Spleen (tissue), 11 donors: ENCODE results near the gene UBR1. TPM values are rescaled to one million over a fixed set of nuclear protein-coding genes. Genes with fewer than 3 reads are reported as not detected.

Source experiments
- DNase-seq: peaks from one replicate; pipeline ENCODE4 v3.0.0-alpha.2; 2020
- H3K27ac ChIP-seq, 8 donors: fragments of 200-600 bp; sonication (generic) in 7 of 8; 1 replicate in 4 of 8; 2 replicates in 4 of 8; pipeline versions ENCODE4 v1.5.0 to v1.8.0; 2016 to 2021; ENCODE audit warnings: inconsistent platforms in 4 of 8, mild to moderate bottlenecking in 4 of 8, moderate library complexity in 1 of 8
- H3K27me3 ChIP-seq, 7 donors: fragments of 200-600 bp; sonication (generic) in 6 of 7; replicated peaks in 1 of 7; 1 replicate in 4 of 7; 2 replicates in 3 of 7; pipeline versions ENCODE4 v1.5.0 to v1.8.0; 2016 to 2021; ENCODE audit warnings: inconsistent platforms in 3 of 7, mild to moderate bottlenecking in 1 of 7
- H3K36me3 ChIP-seq, 6 donors: fragments of 200-600 bp; sonication (generic) in 5 of 6; 1 replicate in 4 of 6; 2 replicates in 2 of 6; pipeline versions ENCODE4 v1.5.0 to v1.8.0; 2016 to 2021; ENCODE audit warnings: inconsistent platforms in 2 of 6
- H3K4me1 ChIP-seq, 6 donors: fragments of 200-600 bp; sonication (generic) in 5 of 6; 1 replicate in 3 of 6; 2 replicates in 3 of 6; pipeline versions ENCODE4 v1.5.0 to v1.8.0; 2016 to 2021; ENCODE audit warnings: inconsistent platforms in 3 of 6
- H3K4me3 ChIP-seq, 8 donors: fragments of 200-600 bp; sonication (generic) in 7 of 8; 1 replicate in 4 of 8; 2 replicates in 4 of 8; pipeline versions ENCODE4 v1.5.0 to v1.8.0; 2016 to 2021; ENCODE audit warnings: inconsistent platforms in 4 of 8, mild to moderate bottlenecking in 4 of 8, moderate library complexity in 2 of 8
- H3K9me3 ChIP-seq, 8 donors: fragments of 200-600 bp; sonication (generic) in 7 of 8; 1 replicate in 4 of 8; 2 replicates in 4 of 8; pipeline versions ENCODE4 v1.5.0 to v1.8.0; 2016 to 2021; ENCODE audit warnings: inconsistent platforms in 4 of 8
- POLR2A ChIP-seq, 3 donors: fragments of 450-650 bp; IDR thresholded peaks; one replicate each; pipeline ENCODE4 v1.5.1; 2017; ENCODE audit warnings: antibody characterized with exemption in 3 of 3, mild to moderate bottlenecking in 1 of 3
- POLR2AphosphoS5 ChIP-seq, 3 donors: sonication (generic); formaldehyde crosslinking; IDR thresholded peaks; one replicate each; pipeline ENCODE4 v1.5.1; 2017; ENCODE audit warnings: antibody characterized with exemption in 3 of 3
- WGBS, 5 donors: extraction: QIAGEN DNeasy Blood & Tissue Kit in 3 of 5; methylation state at CpG; one replicate each; pipeline versions ENCODE4 v1.1.5 to v1.1.7; 2013 to 2018; 5-methylcytosine and 5-hydroxymethylcytosine counted together
- intact Hi-C: fragments of 100-400 bp; cut with DNase I; formaldehyde crosslinking; loops from one replicate; pipeline ENCODE4 v1.15.0; 2023; ENCODE audit warnings: low total_unique reads
- polyA plus RNA-seq, 3 donors: library from polyadenylated mRNA; stranded (reverse); fragments of 200-250 nt; gene quantifications; one replicate each; pipeline ENCODE4 v1.2.1, GENCODE V29; 2013
- total RNA-seq, 7 donors: library from RNA; depleted of rRNA in 3 of 7; stranded (reverse); fragments of >200 nt in 3 of 7; fragmentation: NEBNext Ultra II Directional in 4 of 7; extraction: Animal tissue kit (Norgen Biotek cat#: 25700) in 4 of 7; gene quantifications; one replicate each; pipeline versions ENCODE4 v1.1.0 to v1.2.1, GENCODE V29; 2016 to 2021
- TF ChIP-seq, protein P1 (sequence below), 11 experiments: fragments of 200-600 bp in 7 of 11; fragments of 450-650 bp in 4 of 11; sonication (generic) in 4 of 11; IDR thresholded peaks in 8 of 11; conservative IDR thresholded peaks in 3 of 11; 1 replicate in 7 of 11; 2 replicates in 4 of 11; pipeline versions ENCODE4 v1.4.0 to v1.8.0; 2016 to 2021; ENCODE audit warnings: antibody characterized with exemption in 11 of 11, inconsistent platforms in 4 of 11, mild to moderate bottlenecking in 1 of 11
- donor health status: healthy with polysubstance abuse.
- donor health status: DM: no; HTN: no; CAD: no; lungs with moderate emphysema.
- donor health status: DM: no; HTN: no; CAD: no.
- donor health status: Bipolar disorder and iron deficiency.
- donor health status: healthy.
- donor health status: DM: no; HTN: no; CAD: no.
- donor health status: DM: yes; HTN: yes; CAD: no.

Gene UBR1
- total and polyA plus RNA-seq, 10 donors, result 4.3 to 69.2 (median 38.8) TPM

DNA sequence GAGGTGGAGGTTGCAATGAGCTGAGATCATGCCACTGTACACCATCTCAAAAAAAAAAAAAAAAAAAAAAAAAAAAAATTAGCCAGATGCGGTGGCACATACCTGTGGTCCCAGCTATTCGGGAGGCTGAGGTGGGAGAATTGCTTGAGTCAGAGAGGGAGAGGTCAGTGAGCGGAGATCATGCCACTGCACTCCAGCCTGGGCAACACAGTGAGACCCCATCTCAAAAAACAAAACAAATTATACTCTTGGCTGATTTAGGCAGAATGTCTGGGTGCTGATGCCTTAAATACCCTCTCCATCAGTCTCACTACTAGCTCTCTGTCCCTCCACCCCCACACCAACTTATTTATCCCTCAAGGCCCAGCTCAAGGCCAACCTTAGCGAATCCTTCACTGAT lies 14.0 kb downstream of the UBR1 start:
- WGBS, 5 donors, result 93 to 98% (median 96%) methylated on average over 4 of the region's 4 CpGs
- no peak for DNase-seq
- Histone ChIP-seq H3K9me3 (no peaks in the 10 kb centered on the region), H3K4me1 (peaks cover 4 to 76% (median 26%) of the 10 kb centered on the region in 6 donors), H3K36me3 (peaks cover 0 to 31% (median 1%) of the 10 kb centered on the region in 6 donors), H3K27me3 (no peaks in the 10 kb centered on the region), H3K4me3 (no peak overlapping the region), H3K27ac (peak overlapping the region in 4 of 8 donors; percentile 52 to 65 (median 54))
- TF ChIP-seq POLR2AphosphoS5 (IDR thresholded peaks at IDR 0.05) (no peak), POLR2A (IDR thresholded peaks at IDR 0.05) (no peak)
- TF ChIP-seq, protein P1, sequence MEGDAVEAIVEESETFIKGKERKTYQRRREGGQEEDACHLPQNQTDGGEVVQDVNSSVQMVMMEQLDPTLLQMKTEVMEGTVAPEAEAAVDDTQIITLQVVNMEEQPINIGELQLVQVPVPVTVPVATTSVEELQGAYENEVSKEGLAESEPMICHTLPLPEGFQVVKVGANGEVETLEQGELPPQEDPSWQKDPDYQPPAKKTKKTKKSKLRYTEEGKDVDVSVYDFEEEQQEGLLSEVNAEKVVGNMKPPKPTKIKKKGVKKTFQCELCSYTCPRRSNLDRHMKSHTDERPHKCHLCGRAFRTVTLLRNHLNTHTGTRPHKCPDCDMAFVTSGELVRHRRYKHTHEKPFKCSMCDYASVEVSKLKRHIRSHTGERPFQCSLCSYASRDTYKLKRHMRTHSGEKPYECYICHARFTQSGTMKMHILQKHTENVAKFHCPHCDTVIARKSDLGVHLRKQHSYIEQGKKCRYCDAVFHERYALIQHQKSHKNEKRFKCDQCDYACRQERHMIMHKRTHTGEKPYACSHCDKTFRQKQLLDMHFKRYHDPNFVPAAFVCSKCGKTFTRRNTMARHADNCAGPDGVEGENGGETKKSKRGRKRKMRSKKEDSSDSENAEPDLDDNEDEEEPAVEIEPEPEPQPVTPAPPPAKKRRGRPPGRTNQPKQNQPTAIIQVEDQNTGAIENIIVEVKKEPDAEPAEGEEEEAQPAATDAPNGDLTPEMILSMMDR (IDR thresholded peaks at IDR 0.05 in 8 of 11, conservative IDR thresholded peaks at IDR 0.05 in 3 of 11), result no peak
- intact Hi-C loops, result no loop called here

DNA sequence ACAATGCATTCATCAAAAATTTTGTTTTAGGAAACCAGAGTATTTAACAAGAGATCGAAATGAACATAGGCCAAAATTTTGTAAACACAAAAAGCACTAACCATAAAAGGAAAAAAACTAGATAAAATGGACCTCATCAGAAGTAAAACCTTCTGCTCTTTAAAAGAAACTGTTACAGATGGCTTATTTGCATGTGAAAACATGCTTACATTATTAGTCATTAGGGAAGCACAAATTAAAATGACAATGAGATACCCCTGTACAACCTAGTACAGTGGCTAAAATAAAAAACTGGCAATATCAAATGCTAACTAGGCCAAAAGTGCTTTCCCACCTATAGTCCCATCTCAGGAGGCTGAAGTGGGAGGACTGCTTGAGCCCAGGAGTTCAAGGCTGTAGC lies 19.3 kb downstream of the UBR1 start:
- peaks cover 0 to 60% (median 15%) of the 10 kb centered on the region in 6 donors for H3K4me1 ChIP-seq
- TF ChIP-seq POLR2AphosphoS5 (IDR thresholded peaks at IDR 0.05) (no peak), POLR2A (IDR thresholded peaks at IDR 0.05) (no peak)
- TF ChIP-seq, protein P1 (IDR thresholded peaks at IDR 0.05 in 8 of 11, conservative IDR thresholded peaks at IDR 0.05 in 3 of 11), result no peak
- H3K9me3 ChIP-seq, result no peaks in the 10 kb centered on the region
- H3K27ac ChIP-seq, result peak overlapping the region in 1 of 8 donors; percentile 3
- 62 to 79% (median 73%) methylated on average over 1 of the region's 1 CpG for WGBS, 5 donors
- no peak overlapping the region for H3K4me3 ChIP-seq
- no peak for DNase-seq
- peaks cover 0 to 66% (median 33%) of the 10 kb centered on the region in 6 donors for H3K36me3 ChIP-seq
- intact Hi-C loops, result no loop called here
- H3K27me3 ChIP-seq, result no peaks in the 10 kb centered on the region

DNA sequence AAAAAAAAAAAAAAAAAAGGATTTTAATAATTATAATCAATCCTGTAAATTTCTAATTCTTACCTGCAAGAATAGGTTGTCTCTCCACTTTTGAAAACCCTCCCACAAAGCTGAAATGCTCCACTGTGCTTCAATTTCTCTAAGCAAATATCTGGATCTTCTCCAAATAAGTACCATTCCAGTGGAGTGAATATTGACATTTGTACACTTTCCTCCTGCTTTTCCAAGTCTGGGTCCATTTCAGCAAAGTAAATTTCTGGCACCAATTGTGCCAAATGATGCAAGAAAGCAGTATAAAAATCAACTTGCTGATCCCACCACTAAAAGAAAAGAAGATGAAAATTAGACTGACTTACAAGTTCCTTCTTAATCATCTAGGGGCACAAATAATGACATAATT lies 19.9 kb downstream of the UBR1 start:
- no peak for DNase-seq
- H3K4me3 ChIP-seq, result no peak overlapping the region
- H3K36me3 ChIP-seq, result peaks cover 0 to 66% (median 38%) of the 10 kb centered on the region in 6 donors
- H3K27me3 ChIP-seq, result no peaks in the 10 kb centered on the region
- no peaks in the 10 kb centered on the region for H3K9me3 ChIP-seq
- intact Hi-C loops, result no loop called here
- TF ChIP-seq POLR2AphosphoS5 (IDR thresholded peaks at IDR 0.05) (no peak), POLR2A (IDR thresholded peaks at IDR 0.05) (no peak)
- TF ChIP-seq, protein P1 (IDR thresholded peaks at IDR 0.05 in 8 of 11, conservative IDR thresholded peaks at IDR 0.05 in 3 of 11), result no peak
- peaks cover 0 to 60% (median 15%) of the 10 kb centered on the region in 6 donors for H3K4me1 ChIP-seq
- peak overlapping the region in 1 of 8 donors; percentile 37 for H3K27ac ChIP-seq

DNA sequence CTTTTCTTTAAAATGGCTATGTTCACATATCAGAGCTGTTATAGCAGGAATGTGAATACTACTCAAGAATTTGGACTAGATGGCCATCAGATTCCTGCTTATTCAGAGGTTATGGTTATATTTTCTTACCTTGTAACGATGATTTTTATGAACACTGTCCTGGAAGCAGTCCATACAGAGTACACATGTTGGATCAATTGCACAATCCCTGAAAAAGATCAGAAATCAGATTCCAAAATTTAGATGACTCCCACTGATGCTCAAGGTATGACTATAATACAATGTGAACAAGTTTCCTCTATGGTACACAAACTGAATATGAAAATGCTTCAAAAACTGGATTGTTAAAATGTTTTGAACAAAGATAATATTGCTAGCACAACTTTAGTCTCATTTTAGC lies 23.3 kb downstream of the UBR1 start:
- WGBS, 5 donors, result 85 to 100% (median 96%) methylated on average over 1 of the region's 1 CpG
- Histone ChIP-seq H3K36me3 (peaks cover 0 to 92% (median 44%) of the 10 kb centered on the region in 6 donors), H3K9me3 (no peaks in the 10 kb centered on the region), H3K4me1 (peaks cover 0 to 44% (median 8%) of the 10 kb centered on the region in 6 donors), H3K27ac (no peak overlapping the region), H3K4me3 (no peak overlapping the region), H3K27me3 (no peaks in the 10 kb centered on the region)
- intact Hi-C loops, result no loop called here
- TF ChIP-seq, protein P1 (IDR thresholded peaks at IDR 0.05 in 8 of 11, conservative IDR thresholded peaks at IDR 0.05 in 3 of 11), result no peak
- TF ChIP-seq POLR2A (IDR thresholded peaks at IDR 0.05) (no peak), POLR2AphosphoS5 (IDR thresholded peaks at IDR 0.05) (no peak)
- DNase-seq, result no peak
